OCI-M2 (cell line): ENCODE data around the gene MYH11.
A peak's percentile ranks its signal among the peaks of the same experiment; 100 is the strongest.

Source experiments
- DNase-seq: peaks from one replicate; lab custom pipeline; 2025; ENCODE audit not compliant: unreplicated experiment; lab: John Stamatoyannopoulos, UW

Gene MYH11

DNA sequence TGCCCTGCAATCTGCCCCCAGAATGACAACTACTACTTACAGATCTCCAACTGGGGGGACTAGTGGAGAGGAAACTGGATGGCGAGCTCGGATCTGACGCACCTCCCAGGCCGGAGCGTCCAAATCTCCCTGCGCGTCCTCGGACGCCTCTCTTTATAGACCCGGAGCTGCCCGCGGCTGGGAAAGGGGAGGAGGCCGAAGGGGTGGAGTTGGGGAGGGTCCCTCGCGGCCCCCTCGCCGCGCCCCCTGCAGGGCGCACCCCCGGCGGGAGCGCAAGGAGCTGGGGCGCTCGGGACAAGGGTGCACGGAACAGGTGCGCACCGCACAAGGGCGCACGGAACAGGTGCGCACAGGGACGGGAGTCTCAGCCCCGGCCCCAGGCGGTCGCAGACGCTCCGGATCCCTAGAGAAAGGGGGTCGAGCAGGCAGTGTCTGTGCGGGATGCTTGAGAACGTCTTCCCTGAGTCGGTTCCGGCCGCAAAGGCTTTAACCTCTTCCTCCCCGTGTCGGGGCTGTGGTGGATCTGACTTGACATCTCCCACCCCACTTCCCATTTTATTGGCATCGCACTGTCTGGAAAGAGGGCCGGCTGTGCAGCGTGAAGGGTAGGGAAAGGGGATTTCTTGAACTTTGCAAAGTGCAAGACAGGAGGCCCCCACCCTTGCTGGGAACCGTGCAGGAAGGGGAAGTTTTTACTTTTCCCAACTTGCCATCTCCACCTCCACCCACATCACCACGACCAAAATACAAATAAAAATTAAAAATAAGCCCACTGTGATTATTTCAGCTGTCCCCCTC lies at the start of gene MYH11:
Gene MYH11 (minus strand): TSS at position 128 of the 798 bp plus-strand sequence. CDS start 18,776 bp downstream, outside the sequence.
- DNase-seq: no peak

DNA sequence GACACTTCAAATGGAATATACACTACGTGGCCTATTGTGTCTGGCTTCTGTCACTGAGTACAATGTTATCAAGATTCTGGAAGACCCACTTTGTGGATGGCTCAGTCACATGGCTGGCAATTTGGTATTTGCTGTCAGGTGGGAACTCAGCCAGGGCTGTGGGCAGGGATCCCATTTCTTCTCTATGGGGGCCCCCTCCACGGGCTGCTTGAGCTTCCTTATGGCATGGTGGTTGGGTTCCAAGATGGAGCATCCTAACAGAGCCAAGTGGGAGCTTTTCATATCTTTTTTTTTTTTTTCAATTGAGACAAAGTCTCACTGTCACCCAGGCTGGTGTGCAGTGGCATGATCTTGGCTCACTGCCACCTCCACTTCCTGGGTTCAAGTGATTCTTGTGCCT lies 49.6 kb upstream of the MYH11 start:
- DNase-seq: no peak

DNA sequence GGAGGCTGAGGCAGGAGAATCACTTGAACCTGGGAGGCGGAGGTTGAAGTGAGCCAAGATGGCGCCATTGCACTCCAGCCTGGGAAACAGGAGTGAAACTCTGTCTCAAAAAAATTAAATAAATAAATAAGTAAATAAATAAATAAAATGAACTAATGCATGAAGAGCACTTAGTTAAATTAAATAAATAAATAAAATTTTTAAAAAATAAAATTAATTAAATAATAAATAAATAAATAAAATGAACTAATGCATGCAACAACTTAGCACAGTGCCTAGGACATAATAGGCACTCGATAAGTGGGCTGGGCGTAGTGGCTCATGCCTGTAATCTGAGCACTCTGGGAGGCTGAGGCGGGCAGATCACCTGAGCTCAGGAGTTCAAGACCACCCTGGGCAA lies 47.1 kb upstream of the MYH11 start:
- DNase-seq: no peak

DNA sequence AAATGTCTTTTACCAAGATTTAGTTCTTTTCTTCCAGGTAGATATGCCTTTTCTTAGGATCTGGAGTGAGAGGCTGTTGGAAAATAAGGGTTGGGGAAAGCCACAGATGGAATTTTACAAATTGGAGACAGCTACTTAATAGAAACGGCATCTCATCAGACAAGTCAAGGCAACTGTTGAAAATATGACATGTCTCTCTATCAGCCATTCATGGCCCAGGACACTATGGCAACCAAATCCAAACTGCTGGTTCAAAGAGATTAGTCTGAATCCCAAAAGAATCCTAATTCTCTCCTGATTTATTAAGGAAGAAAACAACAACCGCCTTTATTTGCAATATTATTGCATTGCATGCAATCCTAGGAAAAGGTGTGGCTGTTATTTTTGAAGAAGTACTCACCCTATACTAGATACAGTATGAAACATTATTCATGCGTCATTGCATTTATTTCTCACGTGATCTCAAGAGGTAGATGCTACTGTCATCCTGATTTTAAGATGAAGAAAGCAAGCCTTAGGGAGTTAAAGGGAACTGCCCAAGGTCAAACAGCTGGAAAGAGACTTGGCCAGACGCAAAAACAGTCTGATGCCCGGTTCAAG lies 44.2 kb upstream of the MYH11 start:
- DNase-seq: no peak

DNA sequence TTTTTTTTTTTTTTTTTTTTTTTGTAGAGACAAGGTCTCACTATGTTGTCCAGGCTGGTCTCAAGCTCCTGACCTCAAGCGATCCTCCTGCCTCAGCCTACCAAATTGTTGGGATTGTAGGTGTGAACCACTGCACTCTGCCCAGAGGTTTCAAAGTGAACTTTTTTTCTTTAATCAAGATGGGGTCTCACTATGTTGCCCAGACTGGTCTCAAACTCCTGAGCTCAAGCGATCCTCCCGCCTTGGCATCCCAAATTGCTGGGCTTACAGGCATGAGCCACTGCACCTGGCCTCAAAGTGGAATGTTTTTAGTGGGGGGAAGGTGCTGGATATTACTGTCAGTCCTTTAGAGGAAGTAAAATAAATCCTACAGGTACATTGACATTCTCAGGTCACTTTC lies 43.5 kb upstream of the MYH11 start:
- DNase-seq: no peak

DNA sequence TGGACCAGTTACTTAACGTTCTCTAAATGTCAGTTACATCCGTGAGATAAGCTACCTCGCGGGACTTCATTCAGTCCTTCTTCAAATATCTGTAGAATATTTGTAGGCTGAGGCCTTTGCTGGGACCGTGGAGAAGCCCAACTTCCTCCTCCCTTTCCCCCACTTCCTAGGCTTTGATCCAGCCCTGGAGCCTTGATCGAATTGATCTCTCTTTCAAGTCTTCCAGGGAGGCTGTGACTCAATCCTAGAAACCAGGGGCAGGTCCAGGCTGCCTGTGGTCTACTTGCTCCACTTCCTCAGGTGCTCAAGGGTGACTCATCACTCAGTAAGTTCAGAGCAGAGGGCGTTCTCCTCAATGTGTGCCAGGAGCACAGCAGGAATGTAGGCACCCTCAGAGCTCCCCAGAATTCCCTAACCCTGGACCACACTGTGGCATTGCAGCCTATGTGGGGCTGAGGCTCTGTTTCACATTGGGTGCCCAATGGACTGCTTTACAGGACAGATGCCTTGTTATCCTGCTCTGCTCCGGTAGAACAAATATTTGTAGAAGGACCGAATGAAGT lies 42.8 kb upstream of the MYH11 start:
- no peak for DNase-seq

DNA sequence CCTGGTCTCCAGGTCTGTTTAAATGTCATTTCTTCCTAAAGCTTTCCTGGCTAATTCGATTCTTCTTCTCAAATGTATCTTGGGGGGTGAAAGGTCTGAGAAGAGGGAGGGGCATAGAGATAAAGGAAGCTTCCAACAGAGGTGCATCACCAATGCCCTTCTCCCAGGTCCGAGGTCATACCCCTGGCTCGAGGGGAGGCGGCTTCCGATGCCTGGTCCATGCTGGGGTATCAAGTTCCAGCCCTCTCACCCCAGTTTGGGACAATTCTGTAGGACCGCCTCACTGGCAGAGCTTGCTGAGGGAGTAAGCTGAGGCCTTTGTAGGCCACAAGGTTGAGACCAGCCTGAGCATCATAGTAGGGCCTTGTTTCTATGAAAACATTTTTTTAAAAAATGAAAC lies 41.8 kb upstream of the MYH11 start:
- no peak for DNase-seq

DNA sequence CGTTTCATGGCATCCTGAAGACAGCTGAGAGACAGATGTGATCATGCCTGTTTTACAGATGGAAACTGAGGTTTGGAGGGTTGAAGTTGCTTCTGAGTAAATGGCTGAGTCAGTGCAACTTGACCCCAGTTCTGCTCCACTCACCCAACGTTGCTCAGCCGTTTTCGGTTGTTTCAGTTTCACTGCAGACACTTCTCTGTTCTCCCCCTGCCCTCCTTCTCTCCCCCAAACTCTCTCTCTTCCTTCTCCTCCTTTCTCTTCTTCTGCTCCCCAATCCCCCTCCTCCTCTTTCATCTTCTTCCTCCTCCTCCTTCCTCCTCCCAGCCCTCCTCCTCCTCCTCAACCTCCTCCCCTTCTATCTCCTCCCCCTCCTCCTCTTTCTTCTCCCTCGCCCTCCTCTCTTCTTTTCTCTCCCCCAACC lies 41.0 kb upstream of the MYH11 start:
- DNase-seq: no peak

DNA sequence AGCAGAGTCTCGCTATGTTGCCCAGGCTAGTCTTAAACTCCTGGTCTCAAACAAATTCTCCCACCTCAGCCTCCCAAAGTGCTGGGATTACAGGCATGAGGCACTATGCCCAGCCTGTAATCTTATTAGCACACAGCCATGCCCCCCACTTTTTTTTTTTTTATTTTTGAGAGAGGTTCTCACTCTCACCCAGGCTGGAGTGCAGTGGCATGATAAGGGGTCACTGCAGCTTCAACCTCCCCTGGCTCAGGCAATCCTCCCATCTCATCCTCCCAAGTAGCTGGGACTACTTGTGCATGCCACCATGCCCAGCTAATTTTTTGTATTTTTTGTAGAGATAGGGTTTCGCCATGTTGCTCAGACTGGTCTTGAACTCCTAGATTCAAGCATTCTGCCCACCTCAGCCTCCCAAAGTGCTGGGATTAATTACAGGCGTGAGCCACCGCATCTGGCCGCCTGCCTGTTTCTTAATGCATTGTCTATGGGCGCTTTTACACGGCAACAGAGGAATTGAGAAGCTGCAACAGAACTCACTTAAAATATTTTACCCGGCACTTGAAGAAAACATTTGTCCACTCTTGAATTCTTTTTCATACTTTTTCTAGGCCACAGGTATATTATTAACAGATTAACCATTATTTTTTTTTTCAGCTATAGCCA lies 40.4 kb upstream of the MYH11 start:
- no peak for DNase-seq

DNA sequence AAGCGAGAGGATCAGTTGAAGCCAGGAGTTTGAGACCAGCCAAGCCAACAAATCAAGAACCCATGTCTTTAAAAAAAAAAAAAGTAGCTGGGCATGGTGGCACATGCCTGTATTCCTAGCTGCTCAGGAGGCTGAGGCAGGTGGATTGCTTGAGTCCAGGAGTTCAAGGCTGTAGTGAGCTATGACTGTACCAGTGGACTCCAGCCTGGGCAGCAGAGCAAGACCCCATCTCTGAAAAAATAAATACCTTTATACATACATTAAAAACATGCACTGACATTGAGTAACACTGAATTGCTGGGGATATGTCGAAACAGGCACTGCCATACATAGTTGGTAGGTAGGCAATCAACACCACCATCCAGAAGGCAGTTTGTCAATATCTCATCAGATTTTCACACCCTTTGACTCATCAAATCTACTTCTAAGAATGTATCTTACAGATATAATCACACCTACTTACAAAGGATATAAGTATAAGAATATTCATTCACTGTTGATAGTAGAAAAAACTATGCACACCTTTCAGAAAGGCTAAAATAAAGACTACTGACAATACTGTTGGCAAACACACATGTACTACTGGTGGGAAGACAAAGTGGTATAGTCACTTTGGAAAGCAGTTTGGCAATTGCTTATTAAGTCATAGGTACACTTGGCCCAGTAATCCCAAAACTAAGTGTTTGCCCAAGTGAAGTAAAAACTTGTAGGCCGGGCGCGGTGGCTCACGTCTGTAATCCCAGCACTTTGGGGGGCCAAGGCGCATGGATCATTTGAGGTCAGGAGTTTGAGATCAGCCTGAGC lies 37.9 kb upstream of the MYH11 start:
- no peak for DNase-seq

DNA sequence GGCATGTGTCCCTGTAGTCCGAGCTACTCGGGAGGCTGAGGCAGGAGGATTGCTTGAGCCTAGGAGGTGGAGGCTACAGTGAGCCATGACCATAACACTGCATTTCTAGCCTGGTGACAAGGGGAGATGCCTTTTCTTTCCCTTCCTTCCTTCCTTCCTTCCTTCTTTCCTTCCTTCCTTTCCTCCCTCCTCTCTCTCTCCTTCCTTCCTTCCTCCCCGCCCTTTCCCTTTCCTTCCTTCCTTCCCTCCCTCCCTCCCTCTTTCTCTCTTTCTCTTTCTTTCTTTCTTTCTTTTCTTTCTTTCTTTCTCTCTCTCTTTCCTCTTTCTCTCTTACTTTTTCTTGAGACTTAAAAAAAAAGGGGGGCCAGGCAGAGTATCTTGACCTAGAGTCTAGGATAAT lies 34.7 kb upstream of the MYH11 start:
- DNase-seq: no peak

DNA sequence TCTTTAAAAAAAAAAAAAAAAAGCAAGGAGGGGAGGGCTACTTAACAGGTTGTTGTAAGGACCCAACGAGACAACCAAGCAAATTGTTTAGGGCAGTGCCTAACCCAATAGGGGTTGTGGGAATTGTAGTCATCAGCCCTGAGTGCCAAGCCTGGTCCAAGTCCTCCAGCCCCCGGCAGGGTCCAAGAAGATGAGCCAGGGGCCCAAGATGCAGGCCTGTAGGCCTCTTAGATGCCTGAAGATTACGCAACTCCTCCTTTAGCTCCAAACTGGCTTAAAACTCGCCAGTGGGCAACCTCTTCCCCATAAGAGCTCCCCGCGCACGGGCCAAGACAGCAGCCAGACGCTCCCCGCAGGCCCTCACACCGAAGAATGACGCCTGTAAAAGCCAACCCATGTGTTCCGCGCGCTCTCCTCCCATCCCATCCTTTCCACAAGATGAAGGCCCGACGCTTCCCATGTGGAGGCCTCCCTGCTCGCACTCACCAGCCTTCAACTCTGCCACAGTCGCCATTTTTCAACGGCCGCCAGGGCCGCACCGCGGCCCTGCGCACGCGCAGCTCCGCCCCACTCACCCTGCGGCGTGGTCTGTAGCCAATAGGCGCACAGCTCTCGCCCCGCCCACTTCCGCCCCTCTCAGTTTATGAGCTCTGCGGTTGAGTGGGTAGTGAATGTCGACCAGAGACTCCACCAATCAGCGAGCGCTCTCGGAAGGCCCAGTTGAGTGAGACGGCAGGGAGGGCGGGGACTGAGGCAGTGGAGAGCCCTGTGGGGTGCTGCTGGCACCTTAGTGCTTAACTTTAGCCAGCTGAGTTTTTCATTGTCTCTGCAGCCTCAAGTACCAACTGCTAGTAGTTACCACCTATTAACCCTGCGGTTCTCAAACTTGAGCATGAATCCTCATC lies 31.5 kb upstream of the MYH11 start, which contains the start of gene CEP20:
Gene CEP20 (minus strand): TSS at position 532 of the 905 bp plus-strand sequence. CDS start 18 bp downstream, at position 514.
- DNase-seq: peak; percentile 76

DNA sequence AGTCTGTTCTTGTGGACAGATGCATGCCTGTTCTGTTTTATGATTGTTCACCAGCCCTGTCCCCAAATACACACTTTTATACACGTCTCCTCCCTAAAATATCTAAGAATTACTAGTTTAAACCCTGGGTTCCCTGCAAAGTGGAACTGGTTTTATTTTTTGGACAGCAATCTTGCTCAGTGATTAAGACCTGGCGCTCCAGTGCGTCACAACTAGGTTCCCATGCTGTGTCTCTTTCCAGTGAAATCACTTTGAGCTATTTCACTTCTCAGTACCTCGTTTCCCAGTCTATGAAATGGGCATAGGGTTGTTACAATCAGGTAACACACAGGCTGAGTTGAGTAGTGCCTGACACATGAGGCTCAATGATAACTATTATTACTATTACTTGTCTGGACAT lies 30.5 kb upstream of the MYH11 start:
- no peak for DNase-seq

DNA sequence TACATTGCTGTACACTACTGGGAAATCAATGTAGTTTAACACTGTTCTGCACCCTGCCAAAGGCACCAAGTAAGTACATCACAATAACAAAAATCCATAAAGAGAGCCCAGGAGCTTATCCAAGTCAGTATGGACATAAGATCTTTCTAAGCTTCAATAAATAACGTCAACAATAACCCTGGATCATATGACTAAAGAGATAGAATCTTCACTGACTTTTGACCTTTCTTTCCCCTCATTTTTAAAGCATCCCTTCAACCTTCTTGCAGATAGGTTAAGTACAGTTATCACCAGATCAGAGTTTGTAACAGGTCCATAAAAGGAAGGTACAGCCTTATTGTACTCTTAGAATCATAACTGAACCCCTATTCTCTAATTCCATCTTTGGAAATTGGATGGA lies 29.2 kb upstream of the MYH11 start:
- DNase-seq: no peak

DNA sequence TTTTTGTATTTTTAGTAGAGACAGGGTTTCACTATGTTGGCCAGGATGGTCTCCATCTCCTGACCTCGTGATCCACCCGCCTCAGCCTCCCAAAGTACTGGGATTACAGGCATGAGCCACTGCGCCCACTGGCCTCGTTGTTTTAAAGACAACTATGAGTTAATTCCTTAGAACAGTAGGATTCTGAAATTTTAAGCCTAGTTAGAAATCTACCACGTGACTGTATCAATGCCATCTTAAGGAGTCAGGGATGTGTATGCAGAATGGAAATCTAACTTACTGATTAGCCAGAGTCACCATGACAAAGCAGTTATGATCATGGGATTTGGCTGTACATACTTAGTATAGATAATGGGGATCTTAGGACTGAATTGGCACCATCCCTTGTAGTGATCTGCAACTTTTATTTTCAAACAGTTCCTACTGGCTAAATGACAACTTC lies 28.8 kb upstream of the MYH11 start:
- no peak for DNase-seq

DNA sequence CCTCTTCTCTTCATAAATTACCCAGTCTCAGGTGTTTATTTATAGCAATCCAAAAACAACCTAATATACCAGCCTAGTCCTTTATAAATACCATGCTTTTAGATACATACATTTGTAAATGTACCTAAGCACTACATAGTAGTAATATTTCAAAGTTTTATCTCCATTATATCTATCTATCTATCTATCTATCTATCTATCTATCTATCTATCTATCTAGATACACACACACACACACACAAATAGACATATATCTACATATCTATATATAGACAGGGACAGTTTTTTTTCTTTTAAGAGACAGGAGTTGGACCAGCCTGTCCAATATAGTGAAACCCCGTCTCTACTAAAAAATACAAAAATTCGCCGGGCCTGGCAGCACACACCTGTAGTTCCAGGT lies 25.7 kb upstream of the MYH11 start:
- DNase-seq: no peak

DNA sequence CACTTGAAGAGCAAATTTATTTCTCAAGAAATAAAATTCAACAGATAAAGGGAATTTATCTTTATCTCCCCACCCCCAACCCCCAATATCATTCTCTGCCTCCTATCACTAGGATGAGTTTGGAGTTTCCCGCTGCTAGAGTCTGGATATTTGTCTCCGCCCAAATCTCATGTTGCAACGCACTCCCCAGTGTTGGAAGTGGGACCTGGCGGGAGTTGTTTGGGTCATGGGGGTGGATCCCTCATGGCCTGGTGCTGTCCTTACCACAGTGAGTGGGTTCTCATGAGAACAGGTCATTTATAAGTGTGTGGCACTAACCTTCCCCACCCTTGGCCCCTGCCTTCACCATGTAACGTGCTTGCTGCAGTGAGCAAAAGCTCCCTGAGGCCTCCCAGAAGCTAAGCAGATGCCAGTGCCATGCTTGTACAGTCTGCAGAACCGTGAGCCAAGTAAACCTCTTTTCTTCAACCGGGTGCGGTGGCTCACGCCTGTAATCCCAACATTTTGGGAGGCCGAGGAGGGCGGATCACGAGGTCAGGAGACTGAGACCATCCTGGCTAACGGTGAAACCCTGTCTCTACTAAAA lies 25.1 kb upstream of the MYH11 start:
- no peak for DNase-seq

DNA sequence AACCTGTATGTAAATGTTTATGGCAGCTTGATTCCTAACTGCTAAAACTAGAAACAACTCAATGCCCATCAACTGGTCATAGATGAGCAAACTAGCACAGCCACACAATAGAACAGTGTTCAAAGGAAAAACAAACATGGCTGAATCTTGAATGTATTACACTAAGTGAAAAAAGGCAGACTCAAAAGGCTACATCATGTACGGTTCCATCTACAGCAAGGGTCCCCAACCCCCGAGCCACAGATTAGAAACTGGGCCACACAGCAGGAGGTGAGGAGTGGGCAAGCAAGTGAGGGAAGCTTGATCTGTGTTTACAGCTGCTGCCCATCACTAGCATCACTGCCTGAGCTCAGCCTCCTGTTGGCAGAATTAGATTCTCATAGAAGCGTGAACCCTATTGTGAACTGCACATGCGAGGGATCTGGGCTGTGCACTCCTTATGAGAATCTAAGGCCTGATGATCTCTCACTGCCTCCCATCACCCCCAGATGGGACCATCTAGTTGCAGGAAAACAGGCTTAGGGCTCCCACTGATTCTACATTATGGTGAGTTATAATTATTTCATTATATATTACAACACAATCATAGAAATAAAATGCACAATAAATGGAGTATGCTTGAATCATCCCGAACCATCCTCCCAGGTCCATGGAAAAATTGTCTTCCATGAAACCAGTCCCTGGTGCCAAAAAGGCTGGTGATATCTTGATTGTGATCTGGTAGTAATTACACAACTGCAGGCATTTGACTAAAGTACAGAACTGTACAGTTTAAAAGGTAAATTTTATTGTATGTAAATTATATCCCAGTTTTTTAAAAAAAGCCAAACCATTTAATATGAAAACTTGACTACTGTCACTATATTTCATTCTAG lies 23.8 kb upstream of the MYH11 start:
- no peak for DNase-seq
